ENCODE measurements around the gene SMIM35. TPM values are rescaled to one million over a fixed set of nuclear protein-coding genes. Genes with fewer than 3 reads are reported as not detected.

SMIM35 gene
- total and polyA plus RNA-seq, 2 of the 4 experiments (the other 2 are of a cell fraction), result not detected

GRCh38 chr11:117992136-117992535 is 94.6 kb downstream of the SMIM35 start:
- TF ChIP-seq FOS (IDR thresholded peaks at IDR 0.05; ENCODE audit: low read depth, low read length), result no peak
- TF ChIP-seq CEBPB (IDR thresholded peaks at IDR 0.05; ENCODE audit: low read depth, low read length), result no peak
- TF ChIP-seq MAFK (IDR thresholded peaks at IDR 0.05; ENCODE audit: low read depth, low read length), result no peak
- TF ChIP-seq USF2 (IDR thresholded peaks at IDR 0.05; ENCODE audit: low read depth, low read length), result no peak
- TF ChIP-seq CHD1 (IDR thresholded peaks at IDR 0.05; ENCODE audit: low read depth, low read length), result no peak
- Histone ChIP-seq H2BK15ac (ENCODE audit: low read depth, low read length) (no peak overlapping the region), H3K4ac (ENCODE audit: low read depth, low read length) (no peak overlapping the region), H3K9me3 (ENCODE audit: control insufficient read depth, insufficient read depth, low read length) (no peaks in the 10 kb centered on the region), H3K27me3 (ENCODE audit: control insufficient read depth, insufficient read depth, low read length) (peaks cover 5% of the 10 kb centered on the region; the same call in 1 of the 2 replicates), H4K91ac (ENCODE audit: insufficient read depth, low read depth, low read length) (no peak overlapping the region), H3K4me3 (ENCODE audit: insufficient read depth, low read depth, low read length) (no peak overlapping the region), H3K4me1 (ENCODE audit: control insufficient read depth, insufficient read depth, low read length) (no peaks in the 10 kb centered on the region), H2AFZ (replicated peaks; ENCODE audit: low read length, poor library complexity) (no peak overlapping the region), H3K9me1 (ENCODE audit: insufficient read depth, low read length) (no peaks in the 10 kb centered on the region), H3K4me2 (ENCODE audit: low read depth, low read length) (no peak overlapping the region), H4K20me1 (ENCODE audit: insufficient read depth, low read length) (no peaks in the 10 kb centered on the region), H3K79me1 (ENCODE audit: low read depth in 1 of 2, low read length in 2 of 2) (no peaks in the 10 kb centered on the region), H3K14ac (replicated peaks; ENCODE audit: low read depth, low read length) (no peak overlapping the region), H2AK9ac (replicated peaks; ENCODE audit: low read depth, low read length, poor library complexity) (no peak overlapping the region), H3K56ac (ENCODE audit: extremely low read depth, insufficient read depth, low read length) (no peak overlapping the region), H2BK20ac (ENCODE audit: low read depth, low read length) (no peak overlapping the region), H3K9ac (ENCODE audit: low read depth, low read length) (no peak overlapping the region), H3K27ac (ENCODE audit: insufficient read depth, low read length) (no peak overlapping the region), H3K36me3 (ENCODE audit: control insufficient read depth, insufficient read depth, low read length) (no peaks in the 10 kb centered on the region), H3K18ac (ENCODE audit: low read depth, low read length) (no peak overlapping the region), H4K5ac (ENCODE audit: low read depth, low read length) (no peak overlapping the region), H2AK5ac (ENCODE audit: low read depth, low read length) (no peak overlapping the region), H2BK5ac (ENCODE audit: low read depth, low read length, poor library complexity, severe bottlenecking) (no peak overlapping the region), H4K8ac (ENCODE audit: low read depth in 2 of 2, low read length in 2 of 2) (no peak overlapping the region), H3K23ac (ENCODE audit: low read depth, low read length) (no peak overlapping the region), H2BK120ac (ENCODE audit: low read depth, low read length) (no peak overlapping the region)
- dilution Hi-C loops (cut with HindIII; ENCODE audit: low sequenced_read_pairs, unreplicated experiment) (no loop called here), intact Hi-C loops (cut with micrococcal nuclease) (no loop called here), in situ Hi-C loops (cut with MboI; ENCODE audit: low sequenced_read_pairs) (no loop called here)
- ATAC-seq (ENCODE audit: low read depth) (no peak), DNase-seq (no peak)
- no CpG with 5 or more reads among the region's 4 CpGs for WGBS, 2 experiments (ENCODE audit: extremely low coverage in 2 of 2, insufficient read length in 1 of 2)
- BruUV-seq (replicated peaks), result no TSS peak
- ChIA-PET CTCF (no interaction called here), POLR2A (ENCODE audit: unreplicated experiment) (no interaction called here)
